ENCODE data around the gene ZC3HAV1.
A peak's percentile ranks its signal among the peaks of the same experiment; 100 is the strongest.
"Not testable (repeated sequence)": the region's sequence is repeated elsewhere in the genome, so short reads cannot be mapped to it uniquely, and the experiment has no call there.

The ZC3HAV1 gene

GRCh38 chr7:139049111-139049510, 60.4 kb downstream of the ZC3HAV1 start:
- no peak for DNase-seq

DNA sequence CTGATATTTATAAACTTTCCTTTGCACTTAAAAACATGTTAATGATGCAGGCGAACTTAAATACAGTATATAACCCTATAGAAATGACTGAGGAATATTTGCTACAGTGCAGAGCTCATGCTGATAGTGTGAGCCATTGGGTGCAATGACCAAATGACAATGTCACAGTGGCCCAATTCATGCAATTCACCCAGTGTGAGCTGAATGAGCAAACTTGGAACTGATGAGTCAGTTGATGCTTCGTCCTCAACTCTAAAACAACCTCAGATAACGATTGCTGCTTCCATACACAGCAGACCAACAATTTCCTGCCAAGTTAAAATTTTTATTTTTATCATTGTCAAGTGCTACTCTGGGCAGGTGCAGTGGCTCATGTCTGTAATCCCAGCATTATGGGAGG, 61.5 kb downstream of the ZC3HAV1 start:
- DNase-seq: no peak

DNA sequence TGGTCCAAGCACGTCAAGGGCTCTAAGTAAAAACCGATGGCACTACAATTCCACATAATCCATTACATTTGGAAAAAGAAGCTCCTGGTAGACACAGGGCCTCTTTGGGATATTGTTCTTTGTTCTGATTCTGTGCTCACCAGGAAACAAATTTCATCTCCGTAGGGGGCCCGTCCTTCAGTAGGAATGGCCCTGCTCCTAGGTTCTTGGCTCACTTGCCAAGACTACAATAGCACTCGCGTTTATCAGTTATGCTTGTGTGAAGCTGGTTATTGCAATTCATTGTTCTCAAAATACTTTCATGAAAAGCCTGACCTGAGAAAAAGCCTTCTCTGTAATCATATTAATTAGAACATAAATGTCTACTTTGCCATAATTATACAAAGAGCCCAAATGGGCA, 63.4 kb downstream of the ZC3HAV1 start:
- DNase-seq: no peak

DNA sequence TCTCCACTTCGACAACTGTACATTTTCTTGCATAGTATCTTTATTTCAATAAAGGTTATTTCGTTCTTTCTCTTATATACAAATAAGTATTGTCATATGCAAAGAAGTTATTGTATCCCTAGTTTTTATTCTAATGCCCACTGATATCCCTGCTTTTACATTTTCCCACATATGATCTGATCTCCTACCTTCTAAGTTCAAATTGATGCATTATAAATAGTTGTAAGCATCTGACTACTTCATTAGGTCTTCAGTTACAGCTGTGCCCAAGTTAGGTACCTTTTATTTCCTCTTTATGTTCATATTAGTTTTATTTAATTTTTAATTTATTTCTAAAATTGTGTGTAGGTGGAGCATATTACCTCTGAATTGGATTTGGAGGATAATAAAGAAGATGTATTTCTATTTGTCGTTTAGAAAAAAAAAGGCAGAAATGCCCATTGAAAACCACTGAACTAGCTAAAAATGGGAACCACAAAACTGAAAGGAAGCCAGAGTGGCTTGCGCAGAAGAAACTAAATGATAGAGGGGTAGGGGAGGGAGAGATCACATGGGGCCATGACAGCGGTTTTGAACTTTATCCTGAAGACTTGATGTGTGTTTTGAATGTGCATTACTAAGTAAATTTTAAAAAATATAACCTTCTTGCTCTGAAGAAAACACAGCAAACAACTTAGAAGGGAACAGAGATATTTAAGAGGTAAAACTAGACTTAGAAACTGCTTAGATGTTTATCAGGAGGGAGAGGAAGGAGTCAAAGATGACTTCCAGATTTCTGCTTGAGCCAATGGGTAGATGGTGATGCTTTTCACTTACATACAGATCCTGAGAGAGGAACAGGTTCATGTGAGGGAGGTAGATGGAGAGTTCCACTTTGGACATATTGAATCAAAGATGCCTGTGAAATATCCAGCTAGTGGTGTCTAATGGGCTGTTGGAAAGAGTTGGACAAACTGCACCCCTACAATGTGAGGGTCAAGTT, 64.4 kb downstream of the ZC3HAV1 start:
- no peak for DNase-seq

GRCh38 chr7:139043823-139044812, 65.4 kb downstream of the ZC3HAV1 start:
- DNase-seq: no peak

GRCh38 chr7:139041378-139042085, 68.0 kb downstream of the ZC3HAV1 start:
- no peak for DNase-seq

DNA sequence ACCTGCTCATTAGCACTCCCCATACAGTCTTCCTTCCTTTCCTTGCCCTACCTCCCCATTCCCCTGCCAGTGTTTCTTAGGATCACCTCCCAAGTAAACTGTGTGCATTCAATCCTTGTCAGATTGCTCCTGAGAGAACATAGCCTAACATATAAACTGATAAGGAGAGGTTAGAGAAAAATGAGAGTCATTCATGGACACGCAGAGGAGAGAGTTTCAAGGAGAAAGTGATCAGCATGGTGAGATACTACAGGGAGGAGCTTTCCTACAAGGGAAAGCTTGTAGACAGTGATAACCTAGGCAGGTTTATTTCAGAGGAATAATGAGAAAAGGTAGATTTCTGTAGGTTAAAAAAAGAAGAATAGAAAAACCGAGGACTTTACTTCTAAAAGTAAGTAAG, 70.8 kb downstream of the ZC3HAV1 start:
- DNase-seq: no peak

DNA sequence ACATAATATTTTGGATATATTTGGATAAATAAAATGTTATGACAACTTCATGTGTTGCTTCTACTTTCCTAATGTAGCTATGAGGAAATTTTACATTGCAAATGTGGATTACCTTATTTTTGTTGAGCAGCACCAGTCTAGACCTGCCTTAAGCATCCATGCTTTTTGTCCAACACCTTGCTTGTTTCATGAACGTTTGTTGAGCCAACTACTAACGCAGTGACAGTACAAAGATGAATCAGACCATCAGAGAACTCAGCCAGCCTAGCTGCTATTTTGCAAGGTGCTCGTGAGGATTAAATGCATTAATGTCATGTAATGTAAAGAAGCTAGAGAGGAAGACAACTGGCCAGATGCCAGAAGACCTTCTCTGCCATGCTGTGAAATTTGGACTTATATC, 72.6 kb downstream of the ZC3HAV1 start:
- peak in 1 of 2 experiments; percentile 7 for DNase-seq

- DNase-seq: peak; percentile 17 to 46
These were observed 73.8 kb downstream of the ZC3HAV1 start, which contains the start of gene ZC3HAV1L for GRCh38 chr7:139035586-139036353. Gene ZC3HAV1L (minus strand): TSS chr7:139036042. CDS start chr7:139036017, 25 bp downstream.

- peak; percentile 10 to 50 for DNase-seq
These were observed 74.5 kb downstream of the ZC3HAV1 start for GRCh38 chr7:139034855-139035585.

GRCh38 chr7:139034336-139034735, 75.2 kb downstream of the ZC3HAV1 start:
- no peak for DNase-seq

DNA sequence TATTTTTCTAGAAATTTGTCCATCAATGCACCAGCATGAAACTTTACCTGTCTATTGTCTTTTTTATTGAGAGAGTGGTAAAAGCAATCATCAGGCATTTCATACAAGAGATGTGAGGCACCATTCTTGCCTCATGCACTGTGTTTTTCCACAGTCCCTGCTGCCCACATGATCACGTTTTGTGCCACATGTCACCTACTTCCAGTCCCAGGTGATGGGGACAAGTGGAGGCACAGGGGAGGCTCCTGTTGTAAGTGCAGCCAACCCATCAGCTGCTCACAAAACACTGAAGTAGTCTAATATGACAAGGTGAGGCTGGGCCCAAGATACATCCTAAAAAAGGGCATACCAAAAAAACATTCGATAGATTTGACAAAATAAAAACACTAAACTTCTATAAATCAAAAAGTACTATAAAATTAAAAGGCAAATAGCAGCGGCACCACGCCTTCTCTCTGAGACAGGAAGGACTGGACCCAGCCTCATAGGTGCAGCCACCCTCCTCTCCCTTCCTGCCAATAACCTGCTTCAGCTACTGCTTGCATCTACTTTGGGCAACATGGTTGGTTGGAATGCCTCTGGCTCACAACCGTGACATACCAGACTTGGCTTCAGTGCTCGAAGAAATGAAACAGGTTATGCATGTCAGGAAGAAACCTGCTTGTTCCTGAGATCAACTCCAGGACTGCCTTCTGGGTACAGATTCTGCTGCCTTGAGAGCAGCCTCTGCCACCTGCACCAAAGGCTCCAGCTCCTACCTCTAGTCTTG, 76.0 kb downstream of the ZC3HAV1 start:
- no peak for DNase-seq

- DNase-seq: no peak
These were observed 77.0 kb downstream of the ZC3HAV1 start for GRCh38 chr7:139032473-139032872.

DNA sequence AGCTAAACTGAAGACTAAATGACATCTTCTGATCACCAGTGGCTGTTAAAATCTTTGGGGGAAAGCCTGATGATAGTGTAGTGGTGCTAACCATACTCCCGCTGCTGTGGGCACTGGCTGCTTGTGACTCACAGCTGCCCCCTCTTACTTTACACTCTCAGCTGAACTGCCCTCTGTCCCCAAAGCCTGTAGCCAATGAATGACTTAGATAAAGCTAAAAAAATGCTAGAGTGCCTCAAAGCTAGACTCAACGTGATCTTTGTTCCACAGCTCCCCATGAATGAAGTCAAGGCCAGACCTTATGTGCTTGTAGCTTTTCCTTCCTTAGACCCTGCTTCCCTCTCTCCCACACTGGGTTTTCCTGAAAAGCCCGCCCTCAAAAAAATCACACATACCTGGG, 80.2 kb downstream of the ZC3HAV1 start:
- DNase-seq: no peak

- no peak for DNase-seq
These were observed 83.0 kb downstream of the ZC3HAV1 start for GRCh38 chr7:139026551-139026950.

- DNase-seq: not testable (repeated sequence)
These were observed 83.7 kb downstream of the ZC3HAV1 start for GRCh38 chr7:139025861-139026260.

- DNase-seq: no peak
These were observed 86.4 kb downstream of the ZC3HAV1 start for GRCh38 chr7:139023076-139023475.

DNA sequence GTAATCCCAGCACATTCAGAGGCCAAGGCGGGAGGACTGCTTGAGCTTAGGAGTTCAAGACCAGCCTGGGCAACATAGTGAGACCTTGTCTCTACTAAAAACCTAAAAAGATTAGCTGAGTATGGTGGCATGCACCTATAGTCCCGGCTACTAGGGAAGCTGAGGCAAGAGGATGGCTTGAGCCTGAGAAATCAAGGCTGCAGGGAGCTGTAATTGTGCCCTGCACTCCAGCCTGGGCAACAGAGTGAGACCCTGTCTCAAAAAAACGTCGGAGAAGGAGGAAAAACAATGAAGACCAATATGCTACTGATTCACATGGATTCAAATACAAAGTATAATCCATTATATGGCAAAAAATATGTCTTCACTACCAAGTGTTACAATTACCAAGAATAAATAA, 87.2 kb downstream of the ZC3HAV1 start:
- DNase-seq: no peak

- DNase-seq: no peak
These were observed 90.6 kb downstream of the ZC3HAV1 start for GRCh38 chr7:139018910-139019309.

DNA sequence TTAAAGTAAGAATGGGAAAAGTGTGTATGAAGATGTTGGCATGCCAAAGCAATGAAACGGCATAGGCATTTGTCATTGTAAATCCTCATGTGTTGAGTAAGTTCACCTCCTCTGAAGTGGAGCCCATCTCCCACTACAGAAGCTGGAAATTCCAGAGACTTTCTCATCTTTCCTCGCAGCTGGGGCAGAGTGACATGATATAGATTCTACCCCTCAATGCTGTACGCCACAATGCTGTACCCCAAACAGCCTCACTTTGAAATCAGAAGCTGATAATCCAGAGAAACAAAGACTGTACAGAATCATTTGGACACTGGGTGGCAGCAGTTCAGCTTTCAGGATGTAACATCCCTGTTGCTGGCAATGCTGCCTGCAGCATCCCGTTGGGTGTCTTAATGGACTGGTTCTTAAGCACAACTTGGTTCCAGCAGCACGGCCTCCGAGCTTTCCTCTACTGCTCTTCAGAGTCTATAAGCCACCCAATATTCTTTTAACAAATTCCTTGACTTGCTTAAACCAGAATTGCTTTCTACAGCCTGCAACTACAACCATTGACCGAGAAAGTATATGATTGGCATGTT, 92.5 kb downstream of the ZC3HAV1 start:
- DNase-seq: peak; percentile 61 to 77
